ENCODE measurements around the gene CLIP2.

DNA sequence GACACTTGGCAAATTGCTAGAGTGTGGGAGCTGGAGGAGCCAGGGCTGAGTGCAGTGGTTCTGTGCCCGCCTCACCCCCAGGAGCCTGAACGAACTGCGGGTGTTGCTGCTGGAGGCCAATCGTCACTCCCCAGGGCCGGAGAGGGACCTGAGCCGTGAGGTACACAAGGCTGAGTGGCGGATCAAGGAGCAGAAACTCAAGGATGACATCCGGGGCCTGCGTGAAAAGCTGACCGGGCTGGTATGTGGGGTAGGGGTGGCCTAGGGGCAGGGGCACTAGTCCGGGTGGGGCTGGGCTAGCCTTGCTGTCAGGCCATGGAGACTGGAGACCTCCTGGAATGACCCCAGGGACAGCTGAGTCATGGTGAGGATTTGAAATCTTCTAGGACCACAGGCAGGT, 107.8 kb downstream of the CLIP2 start:
- TF ChIP-seq, protein P1, sequence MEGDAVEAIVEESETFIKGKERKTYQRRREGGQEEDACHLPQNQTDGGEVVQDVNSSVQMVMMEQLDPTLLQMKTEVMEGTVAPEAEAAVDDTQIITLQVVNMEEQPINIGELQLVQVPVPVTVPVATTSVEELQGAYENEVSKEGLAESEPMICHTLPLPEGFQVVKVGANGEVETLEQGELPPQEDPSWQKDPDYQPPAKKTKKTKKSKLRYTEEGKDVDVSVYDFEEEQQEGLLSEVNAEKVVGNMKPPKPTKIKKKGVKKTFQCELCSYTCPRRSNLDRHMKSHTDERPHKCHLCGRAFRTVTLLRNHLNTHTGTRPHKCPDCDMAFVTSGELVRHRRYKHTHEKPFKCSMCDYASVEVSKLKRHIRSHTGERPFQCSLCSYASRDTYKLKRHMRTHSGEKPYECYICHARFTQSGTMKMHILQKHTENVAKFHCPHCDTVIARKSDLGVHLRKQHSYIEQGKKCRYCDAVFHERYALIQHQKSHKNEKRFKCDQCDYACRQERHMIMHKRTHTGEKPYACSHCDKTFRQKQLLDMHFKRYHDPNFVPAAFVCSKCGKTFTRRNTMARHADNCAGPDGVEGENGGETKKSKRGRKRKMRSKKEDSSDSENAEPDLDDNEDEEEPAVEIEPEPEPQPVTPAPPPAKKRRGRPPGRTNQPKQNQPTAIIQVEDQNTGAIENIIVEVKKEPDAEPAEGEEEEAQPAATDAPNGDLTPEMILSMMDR (conservative IDR thresholded peaks at IDR 0.05; ENCODE audit: low read length), result no peak
- no peak for TF ChIP-seq EZH2phosphoT487 (IDR thresholded peaks at IDR 0.05; ENCODE audit: borderline replicate concordance)

Measured in Loucy (cell line).